ENCODE data around the gene TRIO. TPM values are rescaled to one million over a fixed set of nuclear protein-coding genes. Genes with fewer than 3 reads are reported as not detected.

Gene TRIO
- polyA plus RNA-seq, 3 donors: 1.7 to 45.8 (median 2.1) TPM

GRCh38 chr5:14227513-14227912, 84.4 kb downstream of the TRIO start:
- Mint-ChIP-seq H3K9me3 (no peaks in the 10 kb centered on the region), H3K27ac (no peak overlapping the region), H3K4me3 (no peak overlapping the region), H3K27me3 (ENCODE audit: low read depth in 3 of 3) (peaks cover 0 to 3% (median 2%) of the 10 kb centered on the region in 3 donors), H3K4me1 (peaks cover 16% of the 10 kb centered on the region), H3K36me3 (no peaks in the 10 kb centered on the region)
- no peaks in the 10 kb centered on the region for H3K36me3 ChIP-seq (replicated peaks in 1 of 2; ENCODE audit: control insufficient read depth in 1 of 2, insufficient read depth in 2 of 2, low read length in 2 of 2)
- H3K27ac ChIP-seq (ENCODE audit: low read depth in 1 of 2, low read length in 2 of 2): no peak overlapping the region
- H3K4me2 ChIP-seq (replicated peaks; ENCODE audit: extremely low read depth, low read length, poor library complexity, severe bottlenecking): no peak overlapping the region
- H2AFZ ChIP-seq (ENCODE audit: insufficient read depth, low read depth, low read length, poor library complexity, severe bottlenecking): no peak overlapping the region
- H3K79me2 ChIP-seq (ENCODE audit: insufficient read depth, low read length): peaks cover 59% of the 10 kb centered on the region
- DNase-seq: no peak
- no peak overlapping the region for H3K9ac ChIP-seq (ENCODE audit: insufficient read depth, low read length, poor library complexity, severe bottlenecking)
- 57% methylated on average over 1 of the region's 3 CpGs for WGBS (ENCODE audit: insufficient coverage)
- H4K20me1 ChIP-seq (ENCODE audit: insufficient read depth, low read length): peaks cover 90% of the 10 kb centered on the region
- H3K9me3 ChIP-seq (replicated peaks in 1 of 2; ENCODE audit: control insufficient read depth in 1 of 2, insufficient read depth in 1 of 2, low read length in 2 of 2): no peaks in the 10 kb centered on the region
- TF ChIP-seq CTCF (IDR thresholded peaks at IDR 0.05): no peak
- intact Hi-C loops (cut with micrococcal nuclease): no loop called here
- H3K4me3 ChIP-seq (replicated peaks in 1 of 3; ENCODE audit: low read depth in 2 of 3, low read length in 3 of 3): no peak overlapping the region
- H3K4me1 ChIP-seq (ENCODE audit: control insufficient read depth in 1 of 2, insufficient read depth in 2 of 2, low read length in 2 of 2): no peaks in the 10 kb centered on the region
- H3K27me3 ChIP-seq (ENCODE audit: control insufficient read depth in 2 of 2, insufficient read depth in 2 of 2, low read length in 2 of 2): no peaks in the 10 kb centered on the region

- no peak overlapping the region for H3K9ac ChIP-seq (ENCODE audit: insufficient read depth, low read length, poor library complexity, severe bottlenecking)
- H3K79me2 ChIP-seq (ENCODE audit: insufficient read depth, low read length): peaks cover 62% of the 10 kb centered on the region
- H3K27ac ChIP-seq (ENCODE audit: low read depth in 1 of 2, low read length in 2 of 2): no peak overlapping the region
- H3K27me3 ChIP-seq (ENCODE audit: control insufficient read depth in 2 of 2, insufficient read depth in 2 of 2, low read length in 2 of 2): no peaks in the 10 kb centered on the region
- no peaks in the 10 kb centered on the region for H3K9me3 ChIP-seq (replicated peaks in 1 of 2; ENCODE audit: control insufficient read depth in 1 of 2, insufficient read depth in 1 of 2, low read length in 2 of 2)
- DNase-seq: no peak
- Mint-ChIP-seq H3K27me3 (ENCODE audit: low read depth in 3 of 3) (peaks cover 0 to 3% (median 2%) of the 10 kb centered on the region in 3 donors), H3K36me3 (no peaks in the 10 kb centered on the region), H3K9me3 (no peaks in the 10 kb centered on the region), H3K4me3 (no peak overlapping the region), H3K27ac (peak overlapping the region in 1 of 7 donors; percentile 19), H3K4me1 (peaks cover 10% of the 10 kb centered on the region)
- no peaks in the 10 kb centered on the region for H3K4me1 ChIP-seq (ENCODE audit: control insufficient read depth in 1 of 2, insufficient read depth in 2 of 2, low read length in 2 of 2)
- peaks cover 88% of the 10 kb centered on the region for H4K20me1 ChIP-seq (ENCODE audit: insufficient read depth, low read length)
- intact Hi-C loops (cut with micrococcal nuclease): no loop called here
- no peaks in the 10 kb centered on the region for H3K36me3 ChIP-seq (replicated peaks in 1 of 2; ENCODE audit: control insufficient read depth in 1 of 2, insufficient read depth in 2 of 2, low read length in 2 of 2)
- H3K4me3 ChIP-seq (replicated peaks in 1 of 3; ENCODE audit: low read depth in 2 of 3, low read length in 3 of 3): no peak overlapping the region
- no peak overlapping the region for H2AFZ ChIP-seq (ENCODE audit: insufficient read depth, low read depth, low read length, poor library complexity, severe bottlenecking)
- no peak overlapping the region for H3K4me2 ChIP-seq (replicated peaks; ENCODE audit: extremely low read depth, low read length, poor library complexity, severe bottlenecking)
- 90% methylated on average over 6 of the region's 6 CpGs for WGBS (ENCODE audit: insufficient coverage)
- no peak for TF ChIP-seq CTCF (IDR thresholded peaks at IDR 0.05)
Observed at GRCh38 chr5:14228219-14228618, 85.1 kb downstream of the TRIO start.

Data from CD14-positive monocyte (primary cell).